Erythroblast (primary cell): ENCODE measurements around the gene URI1.

ENCODE experiments used
- GATA1 ChIP-seq: IDR thresholded peaks from 2 replicates; pipeline ENCODE4 v1.6.1; 2011; ENCODE audit warnings: low read depth, mild to moderate bottlenecking, control low read depth, low read length, moderate library complexity
- POLR2A ChIP-seq: IDR thresholded peaks from 2 replicates; pipeline ENCODE4 v1.6.1; 2011; ENCODE audit warnings: mild to moderate bottlenecking, low read length

GRCh38 chr19:30028118-30028991, 86.3 kb downstream of the URI1 start:
- TF ChIP-seq POLR2A, result no peak
- no peak for TF ChIP-seq GATA1
